GM12878 (cell line): ENCODE data around the gene TIMP4. TPM values are rescaled to one million over a fixed set of nuclear protein-coding genes. Genes with fewer than 3 reads are reported as not detected.

Source experiments
- ATF7 ChIP-seq: fragments of 450-650 bp; IDR thresholded peaks from 2 replicates; pipeline ENCODE4 v1.6.1; 2016; ENCODE audit warnings: low read depth, mild to moderate bottlenecking
- CHD2 ChIP-seq: IDR thresholded peaks from 2 replicates; pipeline ENCODE4 v1.6.1; 2011; ENCODE audit warnings: low read depth, low read length, improper control_type of control experiment, borderline replicate concordance
- FOS ChIP-seq: IDR thresholded peaks from 3 replicates; pipeline ENCODE4 v1.6.1; 2011; ENCODE audit warnings: borderline replicate concordance; ENCODE audit not compliant: insufficient read length; ENCODE audit errors: extremely low read depth
- FOXM1 ChIP-seq: IDR thresholded peaks from 2 replicates; pipeline ENCODE4 v1.6.1; 2012; ENCODE audit warnings: low read depth, mild to moderate bottlenecking, inconsistent platforms, low read length, moderate library complexity
- JUND ChIP-seq: IDR thresholded peaks from 2 replicates; pipeline ENCODE4 v1.6.1; 2012; ENCODE audit warnings: low read depth, mild to moderate bottlenecking, low read length, improper control_type of control experiment, moderate library complexity
- KDM1A ChIP-seq: fragments of 200-600 bp; sonication (generic); IDR thresholded peaks from 2 replicates; pipeline ENCODE4 v1.6.1; 2016; ENCODE audit warnings: borderline replicate concordance
- KLF5 ChIP-seq: fragments of 450-650 bp; IDR thresholded peaks from 2 replicates; pipeline ENCODE4 v1.6.1; 2014; ENCODE audit warnings: mild to moderate bottlenecking; ENCODE audit not compliant: partially characterized antibody
- MYB ChIP-seq: fragments of 150-350 bp; IDR thresholded peaks from 2 replicates; pipeline ENCODE4 v1.6.1; 2014; ENCODE audit warnings: mild to moderate bottlenecking, low read depth, low read length, borderline replicate concordance
- MYC ChIP-seq: IDR thresholded peaks from 2 replicates; pipeline ENCODE4 v1.6.1; 2011; ENCODE audit warnings: mild to moderate bottlenecking, low read length, moderate library complexity, inconsistent platforms; ENCODE audit not compliant: insufficient read depth, insufficient replicate concordance, insufficient read length, severe bottlenecking
- NR2C1 ChIP-seq: fragments of 450-650 bp; IDR thresholded peaks from 2 replicates; pipeline ENCODE4 v1.6.1; 2017; ENCODE audit warnings: antibody characterized with exemption, mild to moderate bottlenecking, moderate library complexity
- SIX5 ChIP-seq: IDR thresholded peaks from 2 replicates; pipeline ENCODE4 v1.6.1; 2011; ENCODE audit warnings: mild to moderate bottlenecking, low read depth, low read length, moderate library complexity; ENCODE audit not compliant: severe bottlenecking
- SPI1 ChIP-seq: IDR thresholded peaks from 2 replicates; pipeline ENCODE4 v1.6.1; 2011; ENCODE audit warnings: low read depth, mild to moderate bottlenecking, low read length, moderate library complexity, borderline replicate concordance; ENCODE audit not compliant: insufficient read depth
- SUPT20H ChIP-seq: IDR thresholded peaks from 2 replicates; pipeline ENCODE4 v1.6.1; 2011; ENCODE audit warnings: low read depth, mild to moderate bottlenecking, low read length, moderate library complexity, borderline replicate concordance; ENCODE audit not compliant: control insufficient read depth
- TCF12 ChIP-seq: IDR thresholded peaks from 2 replicates; pipeline ENCODE4 v1.6.1; 2011; ENCODE audit warnings: low read depth, mild to moderate bottlenecking, low read length
- WRNIP1 ChIP-seq: IDR thresholded peaks from 2 replicates; pipeline ENCODE4 v1.6.1; 2011; ENCODE audit warnings: low read depth, low read length, improper control_type of control experiment, borderline replicate concordance
- YY1 ChIP-seq: IDR thresholded peaks from 2 replicates; pipeline ENCODE4 v1.6.1; 2011; ENCODE audit warnings: low read depth, mild to moderate bottlenecking, low read length
- ZNF207 ChIP-seq: fragments of 450-650 bp; IDR thresholded peaks from 2 replicates; pipeline ENCODE4 v1.6.1; 2014; ENCODE audit warnings: antibody characterized with exemption, mild to moderate bottlenecking, borderline replicate concordance
- ZNF24 ChIP-seq: fragments of 450-650 bp; IDR thresholded peaks from 2 replicates; pipeline ENCODE4 v1.6.1; 2017; ENCODE audit warnings: antibody characterized with exemption, mild to moderate bottlenecking
- ZSCAN29 ChIP-seq: fragments of 450-650 bp; IDR thresholded peaks from 2 replicates; pipeline ENCODE4 v1.6.1; 2017; ENCODE audit warnings: mild to moderate bottlenecking, moderate library complexity
- polyA plus RNA-seq, 11 experiments: library from polyadenylated mRNA; depleted of rRNA in 4 of 11; unstranded in 6 of 11; stranded (reverse) in 5 of 11; fragments of >200 nt; fragmentation: Nextera tagmentation in 4 of 11; fragmentation: Illumina TruSeq in 1 of 11; extraction: Ambion mirVana in 4 of 11; extraction: Trizol in 1 of 11; gene quantifications; 1 replicate in 1 of 11; 2 replicates in 10 of 11; pipeline versions ENCODE4 v1.2.1 to v1.2.3, GENCODE V29; 2011 to 2016; ENCODE audit warnings: inconsistent platforms in 2 of 11, missing spikeins in 2 of 11, low read depth in 1 of 11
- total RNA-seq, 4 experiments: library from RNA; depleted of rRNA in 3 of 4; stranded (reverse); fragments of >200 nt in 3 of 4; fragmentation: Illumina TruSeq in 1 of 4; extraction: Trizol in 1 of 4; gene quantifications; 2 replicates each; pipeline versions ENCODE4 v1.2.1 to v1.2.3, GENCODE V29; 2013 to 2021
- TF ChIP-seq, protein P1 (sequence below), 3 experiments: IDR thresholded peaks in 2 of 3; conservative IDR thresholded peaks in 1 of 3; 2 replicates each; pipeline ENCODE4 v1.5.1; 2011; ENCODE audit warnings: low read depth in 3 of 3, low read length in 3 of 3, mild to moderate bottlenecking in 3 of 3, control low read depth in 2 of 3, moderate library complexity in 2 of 3, inconsistent platforms in 1 of 3, mixed read lengths in 1 of 3; ENCODE audit not compliant: control insufficient read depth in 2 of 3, insufficient read depth in 1 of 3; ENCODE audit errors: extremely low read depth in 1 of 3
- TF ChIP-seq, protein P2 (sequence below): fragments of 450-650 bp; IDR thresholded peaks from 2 replicates; pipeline ENCODE4 v1.6.1; 2017; ENCODE audit warnings: mild to moderate bottlenecking, low read depth, inconsistent platforms; ENCODE audit not compliant: poor library complexity, severe bottlenecking
- TF ChIP-seq, protein P3 (sequence below): fragments of 450-650 bp; IDR thresholded peaks from 2 replicates; pipeline ENCODE4 v1.6.1; 2017; ENCODE audit warnings: mild to moderate bottlenecking, moderate library complexity

The TIMP4 gene
- total and polyA plus RNA-seq, 10 of the 15 experiments (the other 5 are each of a cell fraction or from before 2014, with no cell fraction given): 0.07 TPM; not detected in 9

DNA sequence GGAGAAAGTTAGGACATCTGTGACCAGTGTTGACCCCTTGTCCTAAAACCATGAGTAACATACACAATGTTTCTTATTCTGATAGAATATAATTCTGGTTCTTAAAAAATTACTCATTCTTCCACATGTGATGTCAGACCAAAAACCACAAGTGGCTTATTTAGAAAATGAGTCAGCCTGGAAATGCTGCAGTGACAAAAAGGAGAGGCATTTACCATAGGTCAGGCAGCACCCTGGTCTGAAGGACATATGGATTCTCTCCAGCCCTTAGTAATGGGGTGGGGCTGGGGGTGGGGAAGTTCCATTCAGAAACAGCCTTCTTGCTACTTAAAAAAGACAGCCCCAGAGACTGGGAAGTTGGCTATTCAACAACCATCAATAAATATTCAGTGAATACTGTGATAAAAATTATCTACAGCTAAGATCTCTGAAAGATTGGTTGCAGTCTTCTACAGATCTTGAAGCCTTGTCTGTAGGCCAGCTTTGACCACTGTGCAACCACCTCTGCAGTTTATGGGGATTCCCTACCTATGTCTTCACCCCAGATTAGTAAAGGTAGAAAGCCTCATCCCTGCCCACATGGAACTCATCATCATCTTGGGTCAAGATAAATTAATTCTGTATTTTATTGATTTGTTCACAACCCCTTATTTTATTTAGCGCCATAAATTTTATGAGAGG lies 34.9 kb upstream of the TIMP4 start (continued):
- TF ChIP-seq CHD2 (no peak), JUND (no peak), ZNF207 (no peak), WRNIP1 (no peak), MYB (no peak), ATF7 (peak; percentile 91), FOXM1 (peak; percentile 92; the same call in 1 of the 2 replicates), KLF5 (no peak), YY1 (0 out of 2 replicates have a peak, but pooled peaks have one; percentile 8), SPI1 (no peak), FOS (no peak), TCF12 (0 out of 2 replicates have a peak, but pooled peaks have one; percentile 41), SIX5 (no peak), ZNF24 (no peak), MYC (no peak), KDM1A (no peak), NR2C1 (0 out of 2 replicates have a peak, but pooled peaks have one; percentile 5), ZSCAN29 (no peak), SUPT20H (no peak)
- TF ChIP-seq, protein P1, sequence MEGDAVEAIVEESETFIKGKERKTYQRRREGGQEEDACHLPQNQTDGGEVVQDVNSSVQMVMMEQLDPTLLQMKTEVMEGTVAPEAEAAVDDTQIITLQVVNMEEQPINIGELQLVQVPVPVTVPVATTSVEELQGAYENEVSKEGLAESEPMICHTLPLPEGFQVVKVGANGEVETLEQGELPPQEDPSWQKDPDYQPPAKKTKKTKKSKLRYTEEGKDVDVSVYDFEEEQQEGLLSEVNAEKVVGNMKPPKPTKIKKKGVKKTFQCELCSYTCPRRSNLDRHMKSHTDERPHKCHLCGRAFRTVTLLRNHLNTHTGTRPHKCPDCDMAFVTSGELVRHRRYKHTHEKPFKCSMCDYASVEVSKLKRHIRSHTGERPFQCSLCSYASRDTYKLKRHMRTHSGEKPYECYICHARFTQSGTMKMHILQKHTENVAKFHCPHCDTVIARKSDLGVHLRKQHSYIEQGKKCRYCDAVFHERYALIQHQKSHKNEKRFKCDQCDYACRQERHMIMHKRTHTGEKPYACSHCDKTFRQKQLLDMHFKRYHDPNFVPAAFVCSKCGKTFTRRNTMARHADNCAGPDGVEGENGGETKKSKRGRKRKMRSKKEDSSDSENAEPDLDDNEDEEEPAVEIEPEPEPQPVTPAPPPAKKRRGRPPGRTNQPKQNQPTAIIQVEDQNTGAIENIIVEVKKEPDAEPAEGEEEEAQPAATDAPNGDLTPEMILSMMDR (IDR thresholded peaks at IDR 0.05 in 2 of 3, conservative IDR thresholded peaks at IDR 0.05 in 1 of 3; ENCODE audit: control insufficient read depth in 2 of 3, extremely low read depth in 1 of 3, insufficient read depth in 1 of 3, low read depth in 3 of 3, low read length in 3 of 3): no peak
- TF ChIP-seq, protein P2, sequence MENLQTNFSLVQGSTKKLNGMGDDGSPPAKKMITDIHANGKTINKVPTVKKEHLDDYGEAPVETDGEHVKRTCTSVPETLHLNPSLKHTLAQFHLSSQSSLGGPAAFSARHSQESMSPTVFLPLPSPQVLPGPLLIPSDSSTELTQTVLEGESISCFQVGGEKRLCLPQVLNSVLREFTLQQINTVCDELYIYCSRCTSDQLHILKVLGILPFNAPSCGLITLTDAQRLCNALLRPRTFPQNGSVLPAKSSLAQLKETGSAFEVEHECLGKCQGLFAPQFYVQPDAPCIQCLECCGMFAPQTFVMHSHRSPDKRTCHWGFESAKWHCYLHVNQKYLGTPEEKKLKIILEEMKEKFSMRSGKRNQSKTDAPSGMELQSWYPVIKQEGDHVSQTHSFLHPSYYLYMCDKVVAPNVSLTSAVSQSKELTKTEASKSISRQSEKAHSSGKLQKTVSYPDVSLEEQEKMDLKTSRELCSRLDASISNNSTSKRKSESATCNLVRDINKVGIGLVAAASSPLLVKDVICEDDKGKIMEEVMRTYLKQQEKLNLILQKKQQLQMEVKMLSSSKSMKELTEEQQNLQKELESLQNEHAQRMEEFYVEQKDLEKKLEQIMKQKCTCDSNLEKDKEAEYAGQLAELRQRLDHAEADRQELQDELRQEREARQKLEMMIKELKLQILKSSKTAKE: peak; percentile 82
- TF ChIP-seq, protein P3, sequence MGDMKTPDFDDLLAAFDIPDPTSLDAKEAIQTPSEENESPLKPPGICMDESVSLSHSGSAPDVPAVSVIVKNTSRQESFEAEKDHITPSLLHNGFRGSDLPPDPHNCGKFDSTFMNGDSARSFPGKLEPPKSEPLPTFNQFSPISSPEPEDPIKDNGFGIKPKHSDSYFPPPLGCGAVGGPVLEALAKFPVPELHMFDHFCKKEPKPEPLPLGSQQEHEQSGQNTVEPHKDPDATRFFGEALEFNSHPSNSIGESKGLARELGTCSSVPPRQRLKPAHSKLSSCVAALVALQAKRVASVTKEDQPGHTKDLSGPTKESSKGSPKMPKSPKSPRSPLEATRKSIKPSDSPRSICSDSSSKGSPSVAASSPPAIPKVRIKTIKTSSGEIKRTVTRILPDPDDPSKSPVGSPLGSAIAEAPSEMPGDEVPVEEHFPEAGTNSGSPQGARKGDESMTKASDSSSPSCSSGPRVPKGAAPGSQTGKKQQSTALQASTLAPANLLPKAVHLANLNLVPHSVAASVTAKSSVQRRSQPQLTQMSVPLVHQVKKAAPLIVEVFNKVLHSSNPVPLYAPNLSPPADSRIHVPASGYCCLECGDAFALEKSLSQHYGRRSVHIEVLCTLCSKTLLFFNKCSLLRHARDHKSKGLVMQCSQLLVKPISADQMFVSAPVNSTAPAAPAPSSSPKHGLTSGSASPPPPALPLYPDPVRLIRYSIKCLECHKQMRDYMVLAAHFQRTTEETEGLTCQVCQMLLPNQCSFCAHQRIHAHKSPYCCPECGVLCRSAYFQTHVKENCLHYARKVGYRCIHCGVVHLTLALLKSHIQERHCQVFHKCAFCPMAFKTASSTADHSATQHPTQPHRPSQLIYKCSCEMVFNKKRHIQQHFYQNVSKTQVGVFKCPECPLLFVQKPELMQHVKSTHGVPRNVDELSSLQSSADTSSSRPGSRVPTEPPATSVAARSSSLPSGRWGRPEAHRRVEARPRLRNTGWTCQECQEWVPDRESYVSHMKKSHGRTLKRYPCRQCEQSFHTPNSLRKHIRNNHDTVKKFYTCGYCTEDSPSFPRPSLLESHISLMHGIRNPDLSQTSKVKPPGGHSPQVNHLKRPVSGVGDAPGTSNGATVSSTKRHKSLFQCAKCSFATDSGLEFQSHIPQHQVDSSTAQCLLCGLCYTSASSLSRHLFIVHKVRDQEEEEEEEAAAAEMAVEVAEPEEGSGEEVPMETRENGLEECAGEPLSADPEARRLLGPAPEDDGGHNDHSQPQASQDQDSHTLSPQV: no peak
